ENCODE data around the gene ASAP2.

GRCh38 chr2:9356261-9356660 lies 149.6 kb downstream of the ASAP2 start:
- TF ChIP-seq CTCF (optimal IDR thresholded peaks at IDR 0.05 in 1 of 3, IDR thresholded peaks at IDR 0.05 in 1 of 3, conservative IDR thresholded peaks at IDR 0.05 in 1 of 3; ENCODE audit: extremely low read depth in 1 of 3, insufficient read depth in 2 of 3, low read length in 3 of 3): no peak
- TF ChIP-seq EZH2 (IDR thresholded peaks at IDR 0.05; ENCODE audit: low read length): no peak
